ENCODE data around the gene STIL.

- TF ChIP-seq CTCF (conservative IDR thresholded peaks at IDR 0.05) (no peak), ZFX (IDR thresholded peaks at IDR 0.05) (no peak)
Observed at GRCh38 chr1:47325528-47325927, 11.6 kb upstream of the STIL start.

All from C4-2B (cell line).